HL-60/S4 treated with phorbol 12-myristate 13-acetate at 8.2 ng/mL for 4 days and 3 days (cell line): Measurements from ENCODE around the gene HOTAIR.

ENCODE experiments used
- in situ Hi-C: fragments of 300-500 bp; cut with MboI; formaldehyde crosslinking; loops from 2 replicates; pipeline ENCODE4 v1.15.0; 2022; ENCODE audit warnings: low sequenced_read_pairs

HOTAIR gene

GRCh38 chr12:53978477-53979356 is 4.0 kb upstream of the HOTAIR start:
- in situ Hi-C loops: loop anchor here (25.0 kb wide), 1 partner anchor 384 kb away; the partner anchor contains the start of gene GPR84

DNA sequence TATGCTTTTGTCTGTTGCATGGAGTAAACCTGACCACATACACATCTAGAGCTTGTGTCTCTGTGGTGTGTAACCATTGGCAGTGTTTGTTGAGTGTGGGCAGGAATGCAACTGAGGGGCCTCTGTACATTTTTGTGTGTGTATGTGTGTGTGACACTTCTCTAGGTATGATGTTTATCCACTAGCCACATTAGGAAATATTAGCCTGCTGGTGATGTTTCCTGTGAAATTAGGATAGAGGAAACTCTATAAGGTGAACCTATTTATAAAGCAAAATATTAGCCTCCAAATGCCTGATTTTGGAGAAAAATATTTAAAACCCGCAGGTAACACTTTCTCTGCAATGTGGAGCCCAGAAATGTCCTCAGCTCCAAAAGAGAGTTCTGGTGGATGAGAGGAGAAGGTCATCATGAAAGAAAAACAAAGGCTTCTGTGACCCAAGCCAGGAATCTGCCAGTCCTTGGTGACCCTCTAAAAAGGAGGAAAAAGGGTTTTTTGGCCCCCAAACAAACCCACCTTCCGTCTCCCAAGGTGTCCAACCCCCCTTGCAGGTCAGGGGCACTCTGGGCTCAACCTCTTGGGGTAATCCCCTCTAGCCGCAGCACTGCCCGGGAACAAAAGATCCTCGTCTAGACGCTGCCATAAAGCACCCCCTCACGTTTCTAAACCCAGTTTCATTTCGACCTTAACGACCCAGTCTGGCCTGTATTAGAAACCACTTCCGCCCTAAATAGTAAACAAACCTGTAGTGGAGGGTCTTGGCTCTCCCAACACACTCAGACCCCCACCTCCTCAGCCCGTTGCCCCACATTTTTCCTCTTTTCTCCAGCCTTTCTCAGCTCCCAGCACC is 3.1 kb upstream of the HOTAIR start:
- in situ Hi-C loops: loop anchor here (25.0 kb wide), 1 partner anchor 384 kb away; the partner anchor contains the start of gene GPR84

DNA sequence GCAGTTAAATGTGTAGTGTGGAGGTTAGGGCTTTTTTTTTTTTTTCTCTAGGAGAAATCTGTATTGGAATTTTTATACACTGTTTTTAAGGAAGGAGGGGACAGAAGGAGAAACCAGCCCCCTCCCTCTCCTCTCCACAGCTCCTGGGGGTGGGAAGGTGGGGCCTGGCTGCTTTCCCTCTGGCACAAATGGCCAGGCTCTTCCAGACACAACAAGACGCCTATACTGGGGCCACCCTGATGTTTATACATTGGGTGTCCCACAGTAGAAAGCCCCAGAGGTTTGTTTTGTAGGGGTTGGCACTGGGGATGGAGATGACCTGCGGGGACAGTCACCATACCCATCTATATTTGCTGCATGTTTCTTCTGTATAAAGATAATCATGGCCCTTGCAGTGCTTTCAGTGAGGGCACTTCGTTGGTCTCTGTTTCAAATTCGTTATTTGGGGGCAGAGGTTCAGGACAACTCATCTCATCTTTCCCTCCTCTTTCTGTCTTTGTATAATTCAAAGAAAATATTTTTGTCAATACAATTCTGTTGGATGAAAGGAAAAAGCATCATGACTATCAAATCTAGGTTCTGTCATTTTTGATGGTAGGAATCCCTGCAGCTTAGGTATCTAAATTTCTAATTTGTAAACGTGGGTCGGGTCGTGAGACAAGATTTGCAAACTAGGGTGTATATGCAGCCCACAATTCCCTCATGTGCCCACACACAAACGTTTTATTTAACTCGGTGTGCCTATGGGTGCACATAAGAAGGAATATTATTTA is 2.3 kb upstream of the HOTAIR start:
- in situ Hi-C loops: loop anchor here (25.0 kb wide), 1 partner anchor 385 kb away; the partner anchor contains the start of gene GPR84

DNA sequence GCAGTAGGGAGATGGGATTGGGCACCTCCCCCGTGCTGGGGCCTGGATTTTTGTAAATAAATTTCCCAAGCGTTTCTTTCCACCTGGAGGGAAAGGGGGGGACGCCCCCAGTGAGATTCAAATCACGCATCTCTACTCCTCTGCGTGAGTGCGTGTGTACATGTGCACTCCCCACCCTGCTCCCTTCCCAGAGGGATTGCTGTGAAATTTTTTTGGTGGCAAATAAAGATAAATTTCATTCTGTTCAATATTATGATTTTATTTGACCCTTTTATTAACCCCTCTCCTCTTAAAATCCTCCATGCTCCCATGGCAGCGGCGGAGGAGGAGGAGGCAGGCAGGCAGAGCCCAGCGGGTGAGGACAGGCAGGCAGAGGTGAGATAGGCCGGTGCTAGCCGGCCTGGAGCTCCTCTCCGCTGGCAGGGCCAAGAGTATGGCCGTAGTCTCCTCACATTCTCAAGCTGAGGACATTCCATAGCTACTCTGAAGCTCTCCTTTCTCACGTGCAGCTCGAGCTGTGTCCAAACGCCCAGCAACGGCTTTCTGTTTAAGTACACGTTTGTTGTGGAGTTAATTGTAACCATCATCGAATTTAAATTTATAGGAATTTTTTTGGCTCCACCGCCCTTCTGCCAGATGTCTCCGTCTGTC is 1.5 kb upstream of the HOTAIR start:
- in situ Hi-C loops: loop anchor here (25.0 kb wide), 1 partner anchor 386 kb away; the partner anchor contains the start of gene GPR84

DNA sequence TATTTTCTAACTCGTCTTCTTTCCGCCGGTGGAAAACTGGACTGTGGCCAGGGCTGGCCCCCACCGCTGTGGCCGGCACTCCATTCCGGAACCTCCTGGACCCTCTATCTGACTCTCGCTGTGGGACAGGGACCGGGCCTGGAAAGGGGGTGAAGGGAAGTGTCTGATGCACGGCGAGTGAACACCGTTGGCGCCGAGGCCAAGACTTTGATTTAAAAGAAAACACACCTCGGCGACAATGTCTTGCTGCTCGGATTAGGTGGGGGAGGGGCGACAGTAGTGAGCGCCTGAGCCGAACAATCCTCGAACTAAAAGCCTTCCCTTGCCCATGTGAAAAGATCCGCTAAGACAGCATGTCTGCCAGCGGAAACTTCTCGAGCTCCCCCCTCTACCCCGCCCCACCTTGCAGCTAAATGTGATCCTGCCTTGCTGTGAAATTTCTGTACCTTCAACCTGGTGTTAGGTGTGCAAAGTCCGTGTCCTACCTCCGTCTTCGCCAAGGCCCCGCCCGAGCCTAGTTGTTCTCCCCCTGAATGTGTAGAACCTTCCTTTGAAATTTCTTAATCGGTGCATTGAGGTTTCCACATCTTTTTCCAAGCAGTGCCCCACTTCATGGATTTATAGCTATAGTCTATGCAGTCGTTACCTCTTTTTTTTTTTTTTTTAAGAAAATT is 862 bp upstream of the HOTAIR start:
- in situ Hi-C loops: loop anchor here (25.0 kb wide), 1 partner anchor 387 kb away; the partner anchor contains the start of gene GPR84

DNA sequence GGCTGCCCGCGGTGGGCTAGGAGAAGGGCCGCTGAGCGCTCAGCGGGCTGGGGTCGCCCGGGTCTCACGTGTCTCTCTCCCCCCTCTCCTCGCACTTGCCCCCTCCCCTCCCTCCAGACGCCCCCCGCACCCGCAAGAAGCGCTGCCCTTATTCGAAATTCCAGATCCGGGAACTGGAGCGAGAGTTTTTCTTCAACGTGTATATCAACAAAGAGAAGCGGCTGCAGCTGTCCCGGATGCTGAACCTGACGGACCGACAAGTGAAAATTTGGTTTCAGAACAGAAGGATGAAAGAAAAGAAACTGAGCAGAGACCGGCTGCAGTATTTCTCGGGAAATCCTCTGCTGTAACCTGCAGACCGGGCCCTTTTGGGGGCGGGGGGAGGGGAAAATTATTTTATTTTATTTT is 314 bp upstream of the HOTAIR start:
- in situ Hi-C loops: loop anchor here (25.0 kb wide), 1 partner anchor 387 kb away; the partner anchor contains the start of gene GPR84

- in situ Hi-C loops: no loop called here
Measured at GRCh38 chr12:53973236-53974042, 1.3 kb downstream of the HOTAIR start.

- in situ Hi-C loops: no loop called here
Measured at GRCh38 chr12:53972722-53973235, 2.0 kb downstream of the HOTAIR start, which contains the start of gene HOXC11. HOXC11 (plus strand) TSS chr12:53973126; CDS start chr12:53973242, 116 bp downstream.

DNA sequence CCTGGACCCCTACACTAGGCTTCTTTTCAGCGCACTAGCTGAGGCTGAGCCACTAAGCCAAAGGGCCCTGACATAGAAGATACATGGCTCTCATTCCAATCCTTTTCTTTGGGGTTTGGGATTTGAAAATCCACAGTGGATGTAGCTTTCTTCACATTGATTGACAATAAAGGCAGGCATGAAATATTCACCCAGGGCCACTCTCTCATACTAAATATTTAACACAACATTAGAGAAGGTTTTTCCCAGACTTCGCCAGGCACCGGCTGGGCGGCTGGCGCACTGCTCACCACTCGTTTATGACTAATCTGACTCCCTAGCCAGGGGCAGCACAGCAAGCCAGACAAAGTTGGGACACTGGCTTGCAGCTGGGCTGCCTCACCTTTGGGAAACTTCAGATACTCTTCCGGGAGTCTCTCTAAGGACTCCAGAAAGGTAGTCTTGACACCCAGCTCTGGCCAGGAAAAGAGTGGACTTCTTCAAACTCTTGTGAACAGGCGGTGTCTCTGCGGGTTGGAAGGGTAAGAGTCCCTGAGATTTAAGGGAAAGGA is 2.5 kb downstream of the HOTAIR start:
- in situ Hi-C loops: no loop called here

DNA sequence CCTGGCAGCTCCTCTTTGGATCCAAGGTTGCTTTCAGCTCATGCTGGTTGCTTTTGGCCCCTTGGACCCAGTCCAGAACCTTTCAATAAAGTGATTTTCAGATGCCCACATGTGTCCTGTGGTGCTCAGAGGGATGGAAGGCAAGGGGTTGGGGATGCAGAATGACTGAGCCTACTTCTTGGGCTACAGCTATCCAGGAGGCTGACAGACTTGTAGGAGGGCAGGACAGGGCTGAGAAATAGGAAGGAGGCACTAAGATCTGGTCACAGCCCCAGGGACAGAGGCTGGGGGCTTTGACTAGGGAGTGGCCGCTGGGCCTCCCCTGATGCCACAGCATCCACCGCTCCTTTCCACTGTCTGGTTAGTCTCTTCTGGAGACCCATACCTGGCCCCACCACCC is 3.1 kb downstream of the HOTAIR start:
- in situ Hi-C loops: no loop called here

GRCh38 chr12:53971129-53971528 is 3.6 kb downstream of the HOTAIR start:
- in situ Hi-C loops: no loop called here

DNA sequence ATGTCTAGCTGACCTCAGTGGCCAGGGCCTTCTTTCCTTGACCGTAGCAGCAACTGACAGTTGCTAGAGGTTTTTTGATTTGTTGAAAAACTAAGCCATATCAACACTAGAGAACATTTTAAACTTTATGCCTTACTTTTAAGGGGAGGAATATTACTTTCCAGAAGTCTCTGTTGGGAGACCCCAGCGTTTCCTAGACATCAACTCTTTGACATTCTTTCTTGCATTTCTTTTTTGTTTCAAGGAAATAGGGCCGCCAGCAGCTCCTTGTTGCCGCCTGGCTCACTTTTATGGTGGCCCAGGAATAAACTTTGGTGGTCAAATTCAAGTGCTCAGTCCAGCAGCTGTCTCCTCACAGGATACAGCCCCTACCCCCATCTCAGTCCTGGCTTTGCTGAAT is 4.3 kb downstream of the HOTAIR start:
- in situ Hi-C loops: no loop called here

GRCh38 chr12:53969588-53970259 is 5.0 kb downstream of the HOTAIR start:
- in situ Hi-C loops: no loop called here

DNA sequence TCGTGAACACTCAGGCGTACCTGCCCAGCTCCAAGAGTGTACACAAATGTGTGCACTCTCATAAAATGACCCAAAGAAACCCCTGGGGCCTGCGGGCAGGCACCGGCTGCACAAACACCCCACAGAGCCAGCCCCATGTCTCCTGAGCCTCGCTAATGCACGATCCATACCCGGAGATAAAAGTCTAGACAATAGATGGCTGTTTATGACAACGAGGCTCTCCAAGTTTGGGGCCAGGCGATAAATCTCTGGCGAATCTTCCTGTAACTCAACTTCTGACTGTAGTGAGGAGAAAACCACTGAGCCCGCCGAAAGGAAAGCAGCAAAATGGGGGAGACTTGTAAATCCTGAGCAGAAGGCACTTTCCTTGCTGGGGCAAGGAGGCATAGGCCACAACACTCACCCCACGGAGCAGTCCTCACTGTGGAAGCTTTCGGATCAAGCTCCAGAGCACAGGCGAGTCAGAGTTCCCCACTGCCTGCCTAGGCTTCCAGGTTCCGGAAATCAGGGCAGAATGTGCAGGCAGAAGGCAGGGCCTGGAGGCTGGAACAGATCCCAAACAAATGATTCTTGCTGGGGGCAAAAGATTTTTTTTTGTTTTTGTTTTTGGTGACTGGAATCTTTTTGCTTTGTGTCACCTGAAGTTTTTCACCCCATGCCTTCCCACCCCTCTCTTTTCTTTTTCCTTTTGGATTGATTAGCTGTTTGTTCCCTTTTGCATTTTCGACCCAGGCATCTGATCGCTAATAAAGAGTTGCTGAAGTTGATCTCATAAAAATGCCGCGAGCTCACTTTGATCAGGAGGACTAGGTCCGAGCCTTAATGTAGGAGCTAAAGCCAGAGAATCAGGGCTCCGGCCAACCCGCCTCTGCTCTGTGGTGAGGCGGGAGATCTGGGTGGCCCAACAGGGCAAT is 6.3 kb downstream of the HOTAIR start:
- in situ Hi-C loops: no loop called here

DNA sequence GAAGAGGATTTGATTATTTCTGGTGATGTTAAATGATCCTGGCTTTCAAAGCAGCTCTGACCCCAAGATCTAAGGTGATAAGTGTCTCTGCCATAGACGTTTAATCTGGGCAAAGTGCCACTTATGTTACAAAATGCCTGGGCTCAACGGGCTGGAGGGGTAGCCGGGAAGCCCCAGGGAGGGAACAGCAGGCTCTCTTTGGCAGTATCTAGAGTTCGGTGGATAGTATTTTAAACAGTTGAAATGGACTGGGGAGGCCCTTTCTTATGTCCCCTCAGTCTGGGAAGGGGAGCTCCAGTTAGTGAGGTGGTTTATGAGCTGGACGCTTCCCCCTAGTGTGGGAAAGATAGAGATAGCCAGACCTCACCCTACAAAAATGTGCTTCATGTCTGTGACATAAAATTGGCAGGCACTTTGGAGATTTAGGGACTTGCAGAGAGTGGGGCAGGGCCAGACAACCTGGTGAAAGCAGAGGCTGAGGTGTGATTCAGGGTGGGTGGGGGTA is 7.3 kb downstream of the HOTAIR start:
- in situ Hi-C loops: no loop called here

DNA sequence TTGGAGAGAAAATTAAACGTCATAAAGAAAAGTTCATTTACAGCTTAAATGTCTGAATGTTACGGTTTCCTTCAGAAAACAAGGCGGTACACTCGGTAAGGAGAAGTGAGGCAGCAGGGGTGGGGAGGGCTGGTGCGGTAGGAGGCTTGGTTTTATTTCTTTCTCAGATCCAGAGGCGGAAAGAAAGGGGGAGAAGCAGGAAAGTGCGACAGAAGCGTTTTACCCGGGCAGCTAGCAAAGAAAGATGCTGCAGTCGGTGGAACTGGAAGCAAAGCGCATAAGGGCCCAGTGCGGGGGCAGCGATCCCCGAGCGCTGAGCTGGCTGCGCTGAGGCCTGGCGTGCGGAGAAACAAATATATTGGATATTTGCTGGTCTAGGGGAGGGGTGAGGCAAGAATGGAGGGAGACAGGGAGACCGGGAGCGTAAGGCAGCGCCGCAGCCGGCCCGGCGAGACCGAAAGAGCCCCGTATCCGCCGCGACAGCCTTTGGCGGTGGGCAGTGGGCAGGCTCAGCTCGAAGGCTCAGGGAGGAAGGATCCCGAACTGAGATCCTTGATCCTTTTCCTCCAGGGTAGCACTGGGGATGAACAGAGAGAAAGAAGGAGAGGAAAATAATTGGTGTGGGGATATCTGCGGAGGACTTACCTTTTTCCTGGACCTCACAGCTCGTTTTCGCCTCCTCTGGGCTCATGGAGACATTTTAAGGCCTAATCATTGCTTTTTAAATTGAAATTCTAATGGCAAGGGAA is 8.2 kb downstream of the HOTAIR start:
- in situ Hi-C loops: no loop called here
